HAP-1 (cell line): ENCODE data around the gene MRNIP.

Experiments
- DNase-seq, 2 experiments: peaks; one replicate each; pipeline ENCODE4 v3.0.0-alpha.2; 2016 to 2020; ENCODE audit warnings: low spot score in 2 of 2
- H3K27me3 ChIP-seq: fragments of 250-450 bp; sonication (Bioruptor Pico); 2 replicates; pipeline ENCODE4 v1.5.1; 2020; ENCODE audit warnings: low read depth, mild to moderate bottlenecking, moderate library complexity
- H3K36me3 ChIP-seq: fragments of 250-450 bp; sonication (Bioruptor Pico); replicated peaks from 2 replicates; pipeline ENCODE4 v1.5.1; 2020; ENCODE audit warnings: mild to moderate bottlenecking
- H3K4me1 ChIP-seq: fragments of 250-450 bp; sonication (Bioruptor Pico); 2 replicates; pipeline ENCODE4 v1.5.1; 2020; ENCODE audit warnings: mild to moderate bottlenecking
- H3K4me3 ChIP-seq: fragments of 250-450 bp; sonication (Bioruptor Pico); 2 replicates; pipeline ENCODE4 v1.5.1; 2020; ENCODE audit warnings: mild to moderate bottlenecking, moderate library complexity
- H3K9me3 ChIP-seq: fragments of 250-450 bp; sonication (Bioruptor Pico); 2 replicates; pipeline ENCODE4 v1.5.1; 2020; ENCODE audit warnings: mild to moderate bottlenecking, moderate library complexity
- in situ Hi-C: fragments of 300-500 bp; cut with MboI; formaldehyde crosslinking; loops from 3 replicates; pipeline ENCODE4 v1.14.3; 2020; ENCODE audit warnings: low sequenced_read_pairs, inconsistent platforms, mixed read lengths

Gene MRNIP

DNA sequence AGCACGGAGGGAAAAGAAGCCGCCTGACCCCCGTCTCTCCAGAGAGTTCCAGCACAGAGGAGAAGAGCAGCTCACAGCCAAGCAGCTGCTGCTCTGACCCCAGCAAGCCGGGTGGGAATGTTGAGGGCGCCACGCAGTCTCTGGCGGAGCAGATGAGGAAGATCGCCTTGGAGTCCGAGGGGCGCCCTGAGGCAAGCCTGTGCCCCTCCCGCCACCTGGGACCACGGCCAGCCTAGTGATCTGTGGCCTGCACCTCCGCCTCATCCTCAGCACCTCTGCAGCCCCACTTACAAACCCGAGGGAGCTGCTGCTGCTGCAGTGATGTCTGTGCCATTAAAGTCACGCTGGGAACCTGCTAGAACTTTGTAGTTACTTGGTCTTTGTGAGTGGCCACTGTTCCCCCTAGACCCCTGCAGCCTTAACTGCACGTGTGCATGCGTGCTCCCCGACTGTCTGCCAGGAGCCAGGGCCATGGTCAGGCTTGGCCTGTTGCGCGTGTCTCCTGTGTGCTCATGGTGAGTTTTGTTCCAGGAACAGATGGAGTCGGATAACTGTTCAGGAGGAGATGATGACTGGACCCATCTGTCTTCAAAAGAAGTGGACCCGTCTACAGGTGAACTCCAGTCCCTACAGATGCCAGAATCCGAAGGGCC, 25.4 kb downstream of the MRNIP start:
- Histone ChIP-seq H3K4me1 (no peaks in the 10 kb centered on the region), H3K36me3 (peaks cover 84% of the 10 kb centered on the region), H3K4me3 (no peak overlapping the region), H3K9me3 (no peaks in the 10 kb centered on the region), H3K27me3 (no peaks in the 10 kb centered on the region)
- DNase-seq = no peak
- in situ Hi-C loops = no loop called here

DNA sequence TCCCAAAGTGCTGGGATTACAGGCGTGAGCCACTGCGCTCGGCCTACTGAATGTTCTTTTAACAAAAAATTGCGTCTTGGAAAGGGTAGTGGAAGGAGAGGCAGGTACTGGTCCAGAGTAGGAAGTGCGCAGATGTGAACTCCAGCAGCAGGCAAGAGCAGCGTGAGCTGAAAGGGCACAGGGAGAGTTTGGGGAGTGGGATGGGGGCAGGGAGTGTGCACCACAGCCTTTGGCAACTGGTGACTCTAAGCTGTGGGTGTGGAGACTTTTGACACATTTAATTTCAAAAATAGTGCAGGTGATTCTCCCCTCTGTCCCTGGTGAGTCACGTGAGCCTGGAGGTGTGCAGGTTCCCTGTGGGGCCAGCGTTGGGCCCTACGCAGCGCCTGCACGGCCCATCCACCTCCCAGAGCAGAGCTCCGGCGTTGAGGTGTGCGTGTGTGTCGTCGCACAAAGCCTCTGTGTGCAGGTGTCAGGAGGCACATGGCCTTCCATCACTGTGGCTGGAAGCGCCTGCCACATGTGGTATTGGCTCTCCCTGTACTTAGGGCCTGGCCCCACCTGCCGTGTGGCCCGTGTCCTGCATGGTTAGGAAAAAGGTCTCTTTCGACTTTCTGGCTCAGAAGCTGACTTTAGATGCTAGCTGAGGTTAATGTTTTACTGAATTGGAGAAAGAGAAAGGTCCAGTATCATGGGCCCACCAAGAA, 26.4 kb downstream of the MRNIP start:
- no peaks in the 10 kb centered on the region for H3K27me3 ChIP-seq
- DNase-seq = no peak
- in situ Hi-C loops = no loop called here
- no peaks in the 10 kb centered on the region for H3K9me3 ChIP-seq
- H3K4me3 ChIP-seq = no peak overlapping the region
- H3K36me3 ChIP-seq = peaks cover 84% of the 10 kb centered on the region
- H3K4me1 ChIP-seq = no peaks in the 10 kb centered on the region

DNA sequence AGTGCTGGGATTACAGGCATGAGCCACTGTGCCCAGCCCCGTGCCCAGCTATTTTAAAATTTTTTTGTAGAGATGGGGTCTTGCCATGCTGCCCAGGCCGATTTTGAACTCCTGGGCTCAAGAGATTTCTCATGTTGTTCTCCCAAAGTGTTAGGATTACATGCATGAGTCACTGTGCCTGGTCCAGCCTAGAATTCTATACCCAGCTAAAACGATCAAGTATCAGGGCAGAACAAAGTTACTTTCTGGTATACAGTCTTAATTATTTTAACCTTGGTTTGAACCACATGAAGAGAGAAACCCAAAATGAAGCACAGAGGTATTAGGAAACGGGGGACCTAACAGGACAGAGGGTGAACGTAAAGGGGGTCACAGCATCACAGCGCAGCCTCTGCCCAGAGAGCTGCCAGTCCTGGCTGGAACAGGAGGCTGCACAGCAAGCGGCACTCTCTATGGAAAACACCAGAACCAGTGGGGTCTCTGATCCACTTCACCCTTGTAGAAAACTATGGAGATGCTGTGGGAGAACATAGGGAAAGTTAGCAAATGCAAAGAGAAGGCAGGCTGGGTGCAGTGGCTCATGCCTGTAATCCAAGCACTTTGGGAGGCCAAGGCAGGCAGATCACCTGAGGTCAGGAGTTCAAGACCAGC, 27.7 kb downstream of the MRNIP start:
- DNase-seq = no peak
- H3K4me3 ChIP-seq = no peak overlapping the region
- no peaks in the 10 kb centered on the region for H3K4me1 ChIP-seq
- H3K9me3 ChIP-seq = no peaks in the 10 kb centered on the region
- in situ Hi-C loops = no loop called here
- H3K36me3 ChIP-seq = peaks cover 84% of the 10 kb centered on the region
- H3K27me3 ChIP-seq = no peaks in the 10 kb centered on the region

DNA sequence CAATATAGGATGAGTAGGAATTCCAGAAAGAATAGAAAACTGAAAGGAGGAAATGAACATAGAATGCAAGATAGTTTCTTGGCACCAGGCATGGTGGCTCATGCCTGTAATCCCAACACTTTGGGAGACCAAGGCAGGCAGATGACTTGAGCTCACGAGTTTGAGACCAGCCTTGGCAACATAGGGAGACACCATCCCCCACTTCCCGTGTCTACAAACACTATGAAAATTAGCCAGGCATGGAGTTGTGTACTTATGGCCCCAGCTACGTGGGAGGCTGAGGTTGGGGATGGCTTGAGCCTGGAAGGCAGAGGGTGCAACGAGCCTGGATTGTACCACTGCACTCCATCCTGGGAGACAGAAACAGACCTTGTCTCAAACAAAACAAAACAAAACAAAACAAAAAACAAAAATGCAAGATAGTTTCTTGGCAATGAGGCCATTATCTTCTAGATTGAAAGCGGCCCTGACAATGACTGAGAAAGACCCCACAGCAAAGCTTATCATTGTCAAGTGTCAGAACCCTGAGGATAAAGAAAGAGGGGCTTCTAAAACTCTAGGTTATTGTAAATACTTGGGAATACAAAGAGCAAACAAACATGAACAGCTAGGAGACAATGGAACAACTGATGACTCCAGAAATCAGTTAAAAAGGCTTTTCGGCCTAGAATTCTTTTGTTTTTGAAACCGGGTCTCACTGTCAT, 28.7 kb downstream of the MRNIP start:
- no peaks in the 10 kb centered on the region for H3K27me3 ChIP-seq
- H3K36me3 ChIP-seq = peaks cover 90% of the 10 kb centered on the region
- H3K4me1 ChIP-seq = no peaks in the 10 kb centered on the region
- H3K4me3 ChIP-seq = no peak overlapping the region
- DNase-seq = no peak
- in situ Hi-C loops = no loop called here
- H3K9me3 ChIP-seq = no peaks in the 10 kb centered on the region

DNA sequence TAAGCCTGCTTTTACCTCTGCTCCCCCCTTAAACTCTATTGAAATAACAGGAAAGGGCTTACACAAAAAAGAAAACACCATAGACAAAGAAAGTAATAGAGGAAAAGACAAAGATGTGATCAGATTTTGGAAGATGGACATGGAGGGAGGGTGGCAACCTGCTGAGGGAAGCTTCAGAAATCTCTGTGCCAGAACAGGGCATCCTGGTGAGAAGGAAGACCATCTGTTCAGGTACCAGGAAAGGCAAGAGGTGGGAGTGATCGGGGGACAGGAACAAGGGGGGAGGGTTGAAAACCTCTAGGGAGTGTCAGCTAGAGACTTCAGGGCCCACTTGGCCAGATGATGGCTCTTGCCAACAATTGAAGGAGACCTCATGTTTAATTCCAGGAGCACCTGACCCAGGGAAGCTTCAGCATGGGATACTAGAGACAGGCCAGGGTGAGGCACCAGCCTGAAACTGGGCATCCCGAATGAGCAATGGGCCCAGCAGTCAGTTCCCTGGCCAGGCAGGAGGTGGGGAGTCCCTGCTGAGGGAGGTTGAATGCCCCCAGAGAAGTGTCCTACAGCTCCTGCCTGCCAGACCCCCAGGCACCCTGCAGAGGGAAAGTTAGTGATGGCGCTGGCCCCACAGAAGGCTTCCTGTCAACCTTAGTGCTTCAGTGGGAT, 29.7 kb downstream of the MRNIP start:
- DNase-seq = no peak
- in situ Hi-C loops = no loop called here
- H3K36me3 ChIP-seq = peaks cover 96% of the 10 kb centered on the region
- no peaks in the 10 kb centered on the region for H3K27me3 ChIP-seq
- H3K4me1 ChIP-seq = no peaks in the 10 kb centered on the region
- H3K9me3 ChIP-seq = no peaks in the 10 kb centered on the region
- H3K4me3 ChIP-seq = no peak overlapping the region

DNA sequence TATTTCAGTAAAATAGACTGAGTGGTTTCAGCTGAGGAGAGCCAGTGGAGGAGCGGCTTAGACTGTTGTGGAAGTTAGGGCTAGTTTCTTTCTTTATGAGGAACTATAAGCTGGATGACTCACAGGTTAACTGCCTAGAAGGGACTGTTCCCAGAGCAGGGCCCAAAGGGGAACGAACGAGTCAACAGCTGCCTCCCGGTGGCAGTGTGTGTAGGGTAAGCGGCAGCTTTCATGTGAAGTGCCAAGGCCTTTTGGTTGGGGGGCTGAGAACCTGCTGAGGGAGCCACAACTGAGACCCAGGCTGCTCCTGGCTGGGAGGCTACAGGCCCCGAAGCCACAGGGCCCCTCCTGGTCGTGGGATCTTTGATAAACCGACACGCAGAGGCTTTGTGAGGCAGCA, 30.9 kb downstream of the MRNIP start:
- Histone ChIP-seq H3K4me1 (no peaks in the 10 kb centered on the region), H3K4me3 (no peak overlapping the region), H3K27me3 (no peaks in the 10 kb centered on the region), H3K36me3 (peaks cover 96% of the 10 kb centered on the region), H3K9me3 (no peaks in the 10 kb centered on the region)
- in situ Hi-C loops = no loop called here
- DNase-seq = no peak

DNA sequence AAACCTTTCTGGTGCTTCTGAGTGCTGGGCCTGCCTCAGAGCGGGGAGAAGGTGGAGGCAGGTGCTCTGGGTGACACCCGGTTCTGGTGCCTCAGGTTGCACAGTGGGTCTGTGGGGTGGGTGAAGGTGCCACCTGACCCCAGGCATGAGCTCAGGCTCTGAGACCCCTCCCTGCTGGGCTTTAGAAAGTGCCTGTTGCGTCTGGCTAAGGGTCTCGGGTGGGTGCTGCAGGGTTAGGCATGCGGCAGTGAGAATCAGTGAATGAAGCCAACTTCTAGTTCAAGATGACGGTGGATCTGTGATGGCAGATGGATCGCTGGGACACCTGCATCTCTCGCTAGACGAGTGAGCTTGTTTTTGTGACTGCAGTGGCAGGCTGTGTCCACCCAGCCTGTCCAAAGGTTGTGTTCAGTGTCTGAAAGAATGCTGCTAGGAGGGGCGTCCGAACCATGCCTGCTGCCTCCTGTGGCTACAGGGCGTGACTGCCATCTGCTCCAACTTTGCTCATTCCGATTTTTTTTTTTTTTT, 32.9 kb downstream of the MRNIP start:
- H3K9me3 ChIP-seq = no peaks in the 10 kb centered on the region
- no peaks in the 10 kb centered on the region for H3K27me3 ChIP-seq
- H3K4me3 ChIP-seq = no peak overlapping the region
- H3K4me1 ChIP-seq = peaks cover 9% of the 10 kb centered on the region
- DNase-seq = no peak
- peaks cover 81% of the 10 kb centered on the region for H3K36me3 ChIP-seq
- in situ Hi-C loops = no loop called here

DNA sequence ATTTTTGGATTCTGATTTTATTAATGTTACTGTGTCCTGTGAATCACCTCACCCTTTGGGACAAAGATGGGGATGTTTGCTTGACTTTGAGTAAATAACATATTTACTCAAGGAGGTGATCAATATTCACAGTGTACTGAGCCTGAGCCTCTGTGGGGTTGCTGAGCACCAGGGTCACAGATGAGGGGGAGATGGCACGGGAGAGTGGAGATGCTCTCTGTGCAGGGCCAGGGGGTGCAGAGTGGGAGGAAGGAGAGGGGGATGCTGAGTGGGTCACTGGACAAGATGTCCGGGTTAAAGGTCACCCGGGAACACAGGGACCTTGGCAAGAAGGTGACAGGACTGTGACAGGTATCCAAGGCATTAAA, 33.9 kb downstream of the MRNIP start:
- Histone ChIP-seq H3K27me3 (no peaks in the 10 kb centered on the region), H3K4me1 (peaks cover 17% of the 10 kb centered on the region), H3K4me3 (no peak overlapping the region), H3K9me3 (no peaks in the 10 kb centered on the region), H3K36me3 (peaks cover 78% of the 10 kb centered on the region)
- no peak for DNase-seq
- in situ Hi-C loops = no loop called here

DNA sequence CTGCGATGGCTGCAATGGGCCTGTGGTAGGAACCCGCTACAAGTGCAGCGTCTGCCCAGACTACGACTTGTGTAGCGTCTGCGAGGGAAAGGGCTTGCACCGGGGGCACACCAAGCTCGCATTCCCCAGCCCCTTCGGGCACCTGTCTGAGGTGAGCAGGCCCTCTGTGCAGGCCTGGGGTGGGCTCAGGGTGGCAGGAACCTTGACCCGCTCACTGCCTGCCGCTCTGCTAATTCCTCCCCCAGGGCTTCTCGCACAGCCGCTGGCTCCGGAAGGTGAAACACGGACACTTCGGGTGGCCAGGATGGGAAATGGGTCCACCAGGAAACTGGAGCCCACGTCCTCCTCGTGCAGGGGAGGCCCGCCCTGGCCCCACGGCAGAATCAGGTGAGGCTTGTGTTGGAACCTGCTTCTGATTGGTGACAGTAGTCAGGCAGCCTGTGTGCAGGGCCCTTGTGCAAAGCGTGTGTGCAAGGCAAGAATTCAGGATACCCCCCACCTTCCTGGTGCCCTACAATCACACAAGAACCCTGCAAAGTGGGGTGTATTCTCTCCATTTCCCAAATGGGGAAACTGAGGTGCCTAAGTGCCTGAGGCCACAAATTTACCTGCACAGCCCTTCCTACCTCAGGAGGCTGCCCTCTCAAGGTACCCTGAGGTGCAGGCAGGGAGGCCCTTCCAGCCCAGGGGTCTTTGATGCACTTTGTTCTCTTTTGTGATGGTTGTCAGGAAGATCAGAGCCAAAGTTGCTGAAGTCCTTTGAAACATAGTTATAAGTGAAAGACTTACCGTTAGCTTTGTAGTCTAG, 34.5 kb downstream of the MRNIP start:
- Histone ChIP-seq H3K27me3 (no peaks in the 10 kb centered on the region), H3K36me3 (peaks cover 76% of the 10 kb centered on the region), H3K9me3 (no peaks in the 10 kb centered on the region), H3K4me1 (peaks cover 23% of the 10 kb centered on the region), H3K4me3 (no peak overlapping the region)
- DNase-seq = no peak
- in situ Hi-C loops = no loop called here

DNA sequence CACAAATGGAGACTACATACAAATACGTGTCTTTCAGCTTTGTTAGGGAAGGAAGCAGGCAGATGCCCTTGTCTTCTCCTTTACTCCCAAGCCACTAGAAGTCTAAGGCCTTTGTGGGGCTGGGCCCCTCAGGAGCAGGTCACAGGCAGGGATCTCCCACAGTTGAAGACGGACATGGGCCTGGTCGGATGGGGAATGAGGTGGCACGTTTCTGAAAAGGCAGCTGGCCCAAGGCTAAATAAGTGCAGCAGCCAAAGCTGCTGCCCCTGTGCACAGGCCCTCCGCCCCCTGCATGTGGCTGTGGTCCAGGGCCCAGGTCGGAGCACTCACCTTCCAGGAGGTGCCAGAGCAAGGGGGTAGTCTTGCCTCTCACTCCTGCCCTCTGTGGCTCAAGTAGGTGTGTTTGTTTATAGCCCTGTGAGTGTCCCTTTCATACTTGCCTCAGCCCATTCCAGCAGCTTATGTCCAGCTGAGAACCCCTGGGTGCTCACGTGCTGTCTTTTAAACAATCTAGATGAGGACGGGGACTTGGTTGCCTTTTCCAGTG, 36.1 kb downstream of the MRNIP start:
- DNase-seq = no peak
- no peaks in the 10 kb centered on the region for H3K9me3 ChIP-seq
- H3K4me3 ChIP-seq = peak overlapping the region; percentile 55
- peaks cover 34% of the 10 kb centered on the region for H3K4me1 ChIP-seq
- in situ Hi-C loops = no loop called here
- H3K36me3 ChIP-seq = peaks cover 61% of the 10 kb centered on the region
- H3K27me3 ChIP-seq = no peaks in the 10 kb centered on the region

DNA sequence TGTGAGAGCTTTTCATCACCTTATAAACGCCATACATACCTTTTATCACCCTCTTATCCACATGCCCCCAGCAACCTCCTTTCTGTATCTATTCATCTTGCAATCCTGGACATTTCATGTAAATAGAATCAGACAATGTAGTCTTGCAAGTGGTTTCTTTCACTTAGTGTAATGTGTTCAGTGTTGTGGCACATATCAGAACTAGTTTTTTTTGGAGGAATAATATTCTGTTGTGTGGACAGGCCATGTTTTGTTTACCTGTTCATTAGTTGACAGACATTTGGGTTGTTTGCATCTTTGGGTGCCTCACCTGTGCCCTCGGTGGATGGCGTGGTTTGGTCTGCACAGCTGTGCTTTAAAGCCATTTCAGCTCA, 36.6 kb downstream of the MRNIP start:
- peaks cover 34% of the 10 kb centered on the region for H3K4me1 ChIP-seq
- H3K36me3 ChIP-seq = peaks cover 56% of the 10 kb centered on the region
- H3K27me3 ChIP-seq = no peaks in the 10 kb centered on the region
- no peak for DNase-seq
- in situ Hi-C loops = no loop called here
- no peaks in the 10 kb centered on the region for H3K9me3 ChIP-seq
- peak overlapping the region; percentile 55 for H3K4me3 ChIP-seq

DNA sequence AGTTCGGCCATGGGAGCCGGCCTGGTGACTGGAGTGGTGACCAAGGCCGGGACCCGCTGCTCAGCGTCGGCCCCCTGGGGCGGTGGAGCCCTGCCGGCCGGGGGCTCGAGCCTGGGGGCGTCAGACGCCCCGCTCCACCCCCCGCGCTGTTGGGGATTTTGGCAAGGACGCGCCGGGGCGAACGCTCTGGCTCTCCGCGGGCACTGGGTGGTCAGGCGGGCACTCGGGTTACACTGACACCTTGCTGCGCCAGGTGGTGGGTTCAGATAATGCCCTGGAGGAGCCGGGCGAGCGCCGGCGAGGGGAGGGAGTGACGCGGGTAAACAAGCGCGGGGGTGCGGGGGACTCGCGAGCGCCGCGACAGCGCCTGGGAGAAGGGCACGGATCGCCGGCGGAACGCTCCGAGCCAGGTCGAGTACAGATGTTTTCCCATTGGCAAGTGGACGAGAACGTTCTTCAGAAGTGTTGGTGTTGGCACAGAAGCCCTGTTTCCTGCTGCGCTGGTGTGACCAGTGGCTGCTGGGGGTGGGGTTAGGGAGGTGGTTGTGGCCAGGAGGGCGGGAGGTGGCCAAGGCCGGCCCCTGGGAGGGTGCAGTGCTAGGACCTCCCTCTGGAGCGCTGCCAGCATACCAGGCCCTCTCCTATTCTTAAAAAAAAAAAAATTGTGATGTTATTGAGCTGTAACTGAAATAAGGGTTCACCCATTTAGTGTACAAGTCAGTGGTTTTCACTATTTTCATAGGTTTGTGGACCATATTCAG, 37.1 kb downstream of the MRNIP start:
- H3K4me1 ChIP-seq = peaks cover 34% of the 10 kb centered on the region
- H3K4me3 ChIP-seq = peak overlapping the region; percentile 55
- no peaks in the 10 kb centered on the region for H3K27me3 ChIP-seq
- in situ Hi-C loops = no loop called here
- no peaks in the 10 kb centered on the region for H3K9me3 ChIP-seq
- peaks cover 51% of the 10 kb centered on the region for H3K36me3 ChIP-seq
- DNase-seq = peak; percentile 76 to 96
